ENCODE data around the gene SPATA33. TPM values are rescaled to one million over a fixed set of nuclear protein-coding genes. Genes with fewer than 3 reads are reported as not detected.
A peak's percentile ranks its signal among the peaks of the same experiment; 100 is the strongest.

SPATA33 gene
- total and polyA plus RNA-seq, 2 donors (not counting 1 experiment from before 2014, with no cell fraction given): 3.6 to 15.0 TPM

- POLR2A ChIA-PET: no interaction called here
- Histone ChIP-seq H3K36me3 (replicated peaks in 1 of 2; ENCODE audit: control extremely low read depth in 1 of 2, control insufficient read depth in 1 of 2, extremely low read depth in 1 of 2, insufficient read depth in 2 of 2, low read length in 1 of 2) (peaks cover 0 to 12% of the 10 kb centered on the region in 2 experiments), H3K4me1 (ENCODE audit: control insufficient read depth in 2 of 2, insufficient read depth in 2 of 2, low read length in 2 of 2) (peaks cover 14 to 20% of the 10 kb centered on the region in 2 donors), H3K4me2 (replicated peaks; ENCODE audit: low read depth, low read length, poor library complexity, severe bottlenecking) (peak overlapping the region; percentile 99), H3K4me3 (ENCODE audit: control extremely low read depth in 1 of 5, extremely low read depth in 1 of 5, insufficient read depth in 1 of 5, low read depth in 2 of 5, low read length in 4 of 5) (peak overlapping the region in 4 of 5 experiments; percentile 88 to 97 (median 96)), H3K9me3 (ENCODE audit: control extremely low read depth in 1 of 3, control insufficient read depth in 2 of 3, insufficient read depth in 1 of 3, low read length in 2 of 3) (no peaks in the 10 kb centered on the region), H2AFZ (ENCODE audit: insufficient read depth, low read depth, low read length, poor library complexity, severe bottlenecking) (peak overlapping the region; percentile 86), H3K27ac (ENCODE audit: low read length in 2 of 2) (peak overlapping the region; percentile 38 to 88), H3K79me2 (ENCODE audit: control insufficient read depth, insufficient read depth, low read length) (peaks cover 55% of the 10 kb centered on the region), H3K9ac (ENCODE audit: low read length) (peak overlapping the region; percentile 92), H3K27me3 (replicated peaks in 1 of 4; ENCODE audit: control extremely low read depth in 1 of 4, control insufficient read depth in 3 of 4, insufficient read depth in 4 of 4, low read length in 3 of 4) (no peaks in the 10 kb centered on the region), H4K20me1 (ENCODE audit: control insufficient read depth, insufficient read depth, low read length, poor library complexity, severe bottlenecking) (peaks cover 31% of the 10 kb centered on the region)
- peak overlapping the region; percentile 89 for H3K4me3 Mint-ChIP-seq
- intact Hi-C loops (cut with micrococcal nuclease): loop anchor here (10.0 kb wide), 1 partner anchor 412 kb away; no protein-coding TSS in a partner anchor
- 38% methylated on average over 29 of the region's 32 CpGs for WGBS (ENCODE audit: insufficient coverage)
- DNase-seq (no peak), ATAC-seq (ENCODE audit: low read depth) (no peak)
- CTCF ChIA-PET: interaction anchor here (0.6 to 1.3 kb wide), 3 partner anchors 14 to 44 kb away, joined by 3 to 6 read pairs (median 3); no protein-coding TSS in a partner anchor
- H3K27ac Mint-ChIP-seq: peak overlapping the region; percentile 61
- no peaks in the 10 kb centered on the region for H3K9me3 Mint-ChIP-seq (ENCODE audit: insufficient read depth)
- TF ChIP-seq EZH2 (IDR thresholded peaks at IDR 0.05; ENCODE audit: borderline replicate concordance, insufficient read depth, low read depth, low read length, poor library complexity, severe bottlenecking) (no peak), CTCF (IDR thresholded peaks at IDR 0.05) (no peak)
- no peaks in the 10 kb centered on the region for H3K27me3 Mint-ChIP-seq
- H3K4me1 Mint-ChIP-seq: peaks cover 27% of the 10 kb centered on the region
Measured at GRCh38 chr16:89656435-89657121, 1.1 kb upstream of the SPATA33 start.

Measured in B cell (primary cell).